ENCODE measurements around the gene ALG14.

ALG14 gene

DNA sequence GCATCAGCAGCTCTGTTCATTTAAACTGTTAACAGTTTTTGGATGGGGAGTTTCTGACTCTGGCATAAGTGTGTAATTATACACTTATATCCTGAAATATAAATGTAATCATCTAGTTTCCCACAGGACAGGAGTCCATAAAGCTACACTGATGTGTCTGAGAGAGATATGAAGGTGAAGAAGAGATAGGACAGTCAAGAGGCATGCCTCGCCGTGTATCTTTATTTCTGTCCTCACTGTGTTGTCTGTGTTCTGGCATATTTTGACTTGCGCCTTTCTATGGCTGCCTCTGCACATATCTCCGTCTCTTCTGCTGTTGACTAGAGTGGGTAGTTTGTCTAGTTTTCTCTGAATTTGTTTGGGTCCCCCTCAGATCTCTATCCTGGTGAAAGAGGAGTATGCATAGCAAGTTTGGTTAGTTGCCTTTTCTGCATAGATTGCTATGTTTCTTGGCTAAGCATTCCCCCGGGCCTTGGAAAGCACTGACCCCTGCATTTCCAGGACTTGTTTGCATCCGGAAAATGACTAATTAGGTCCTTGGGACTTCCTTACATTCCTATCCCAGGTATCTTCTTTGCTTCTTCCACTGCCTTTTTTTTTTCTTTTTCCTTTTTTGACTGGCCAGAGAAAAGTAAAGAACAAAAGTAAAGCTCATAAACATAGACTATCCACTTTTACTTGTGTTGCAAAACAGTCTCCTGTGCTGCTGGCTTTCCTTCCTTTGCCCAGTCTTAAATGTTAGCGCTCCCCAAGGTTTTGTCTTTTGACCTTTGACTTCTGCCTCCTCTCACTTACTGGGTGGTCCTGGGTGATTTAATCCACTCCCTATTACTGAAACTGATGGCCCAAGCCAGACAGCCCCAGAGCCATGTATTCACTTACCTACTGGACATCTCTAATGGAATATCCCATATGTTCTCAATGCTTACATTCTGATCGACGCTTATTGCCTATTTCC lies 118.2 kb downstream of the ALG14 start:
- H3K9me2 ChIP-seq (ENCODE audit: low read depth, low read length), result no peaks in the 10 kb centered on the region
- no peak overlapping the region for H3K4me3 ChIP-seq (ENCODE audit: low read depth, low read length, poor library complexity, severe bottlenecking)
- H3K9ac ChIP-seq (ENCODE audit: low read length), result no peak overlapping the region
- H3K4me2 ChIP-seq (ENCODE audit: low read length), result no peak overlapping the region
- H3K9me3 ChIP-seq (ENCODE audit: low read length), result no peaks in the 10 kb centered on the region
- H3K79me2 ChIP-seq (ENCODE audit: insufficient read depth, low read length), result no peaks in the 10 kb centered on the region
- no peak overlapping the region for H2AFZ ChIP-seq (ENCODE audit: low read length)
- H3F3A ChIP-seq (ENCODE audit: insufficient read depth, low read length), result no peaks in the 10 kb centered on the region
- no peaks in the 10 kb centered on the region for H3K4me1 ChIP-seq (ENCODE audit: insufficient read depth, low read length, severe bottlenecking)
- no peak overlapping the region for H3K27ac ChIP-seq (ENCODE audit: low read depth, low read length, poor library complexity, severe bottlenecking)
- no peaks in the 10 kb centered on the region for H3K27me3 ChIP-seq (ENCODE audit: insufficient read depth, low read length)
- no peaks in the 10 kb centered on the region for H3K36me3 ChIP-seq (ENCODE audit: insufficient read depth, low read length)
- TF ChIP-seq, protein P1, sequence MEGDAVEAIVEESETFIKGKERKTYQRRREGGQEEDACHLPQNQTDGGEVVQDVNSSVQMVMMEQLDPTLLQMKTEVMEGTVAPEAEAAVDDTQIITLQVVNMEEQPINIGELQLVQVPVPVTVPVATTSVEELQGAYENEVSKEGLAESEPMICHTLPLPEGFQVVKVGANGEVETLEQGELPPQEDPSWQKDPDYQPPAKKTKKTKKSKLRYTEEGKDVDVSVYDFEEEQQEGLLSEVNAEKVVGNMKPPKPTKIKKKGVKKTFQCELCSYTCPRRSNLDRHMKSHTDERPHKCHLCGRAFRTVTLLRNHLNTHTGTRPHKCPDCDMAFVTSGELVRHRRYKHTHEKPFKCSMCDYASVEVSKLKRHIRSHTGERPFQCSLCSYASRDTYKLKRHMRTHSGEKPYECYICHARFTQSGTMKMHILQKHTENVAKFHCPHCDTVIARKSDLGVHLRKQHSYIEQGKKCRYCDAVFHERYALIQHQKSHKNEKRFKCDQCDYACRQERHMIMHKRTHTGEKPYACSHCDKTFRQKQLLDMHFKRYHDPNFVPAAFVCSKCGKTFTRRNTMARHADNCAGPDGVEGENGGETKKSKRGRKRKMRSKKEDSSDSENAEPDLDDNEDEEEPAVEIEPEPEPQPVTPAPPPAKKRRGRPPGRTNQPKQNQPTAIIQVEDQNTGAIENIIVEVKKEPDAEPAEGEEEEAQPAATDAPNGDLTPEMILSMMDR (IDR thresholded peaks at IDR 0.05; ENCODE audit: low read length), result no peak
- no peak for TF ChIP-seq EZH2 (IDR thresholded peaks at IDR 0.05; ENCODE audit: borderline replicate concordance, low read length)
- H4K20me1 ChIP-seq (ENCODE audit: insufficient read depth, low read length), result no peaks in the 10 kb centered on the region

DNA sequence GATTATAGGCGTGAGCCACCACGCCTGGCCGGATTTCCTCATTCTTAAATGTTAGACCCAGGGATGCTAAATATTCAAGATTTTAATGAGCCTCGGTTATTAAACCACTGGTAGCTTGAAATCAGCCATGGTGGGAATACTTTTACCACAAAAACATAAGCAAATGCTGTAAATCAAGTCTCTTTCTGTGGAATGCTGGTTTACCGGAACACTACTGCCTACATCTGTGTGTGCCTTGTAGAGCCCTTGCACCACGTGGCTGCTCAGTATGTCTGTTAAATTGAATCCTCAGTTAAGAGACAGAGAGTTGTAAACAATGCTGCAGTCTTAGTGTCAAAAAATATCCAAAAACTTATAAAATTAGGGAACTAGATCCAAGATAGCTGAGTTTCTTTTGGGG lies 119.0 kb downstream of the ALG14 start:
- no peaks in the 10 kb centered on the region for H3K9me3 ChIP-seq (ENCODE audit: low read length)
- H3K4me3 ChIP-seq (ENCODE audit: low read depth, low read length, poor library complexity, severe bottlenecking), result no peak overlapping the region
- H3K9ac ChIP-seq (ENCODE audit: low read length), result no peak overlapping the region
- H3K4me1 ChIP-seq (ENCODE audit: insufficient read depth, low read length, severe bottlenecking), result no peaks in the 10 kb centered on the region
- H3K36me3 ChIP-seq (ENCODE audit: insufficient read depth, low read length), result no peaks in the 10 kb centered on the region
- no peaks in the 10 kb centered on the region for H3K9me2 ChIP-seq (ENCODE audit: low read depth, low read length)
- no peaks in the 10 kb centered on the region for H3K79me2 ChIP-seq (ENCODE audit: insufficient read depth, low read length)
- H3K27me3 ChIP-seq (ENCODE audit: insufficient read depth, low read length), result no peaks in the 10 kb centered on the region
- no peaks in the 10 kb centered on the region for H4K20me1 ChIP-seq (ENCODE audit: insufficient read depth, low read length)
- H3K27ac ChIP-seq (ENCODE audit: low read depth, low read length, poor library complexity, severe bottlenecking), result no peak overlapping the region
- TF ChIP-seq EZH2 (IDR thresholded peaks at IDR 0.05; ENCODE audit: borderline replicate concordance, low read length), result no peak
- TF ChIP-seq, protein P1 (IDR thresholded peaks at IDR 0.05; ENCODE audit: low read length), result no peak
- H2AFZ ChIP-seq (ENCODE audit: low read length), result no peak overlapping the region
- H3F3A ChIP-seq (ENCODE audit: insufficient read depth, low read length), result no peaks in the 10 kb centered on the region
- H3K4me2 ChIP-seq (ENCODE audit: low read length), result no peak overlapping the region

DNA sequence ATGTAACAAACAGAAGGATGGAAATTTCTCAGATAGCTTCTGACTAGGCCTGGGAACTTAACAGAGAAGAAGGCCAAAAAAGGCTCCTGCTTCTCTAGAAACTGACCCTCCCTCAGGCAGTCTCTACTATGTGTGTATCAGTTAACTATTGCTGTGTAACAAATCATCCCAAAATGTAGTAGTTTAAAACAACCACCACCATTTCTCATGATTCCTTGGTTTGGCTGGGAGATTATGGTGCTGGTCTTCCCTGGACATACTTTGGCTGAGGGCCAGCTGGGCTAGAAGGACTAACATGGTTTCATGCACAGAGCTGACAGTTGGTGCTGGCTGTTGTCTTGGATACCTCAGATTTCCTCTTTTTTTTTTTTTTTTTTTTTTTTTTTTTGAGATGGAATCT lies 119.6 kb downstream of the ALG14 start:
- Histone ChIP-seq H3K27me3 (ENCODE audit: insufficient read depth, low read length) (no peaks in the 10 kb centered on the region), H3K36me3 (ENCODE audit: insufficient read depth, low read length) (no peaks in the 10 kb centered on the region), H3K9me2 (ENCODE audit: low read depth, low read length) (no peaks in the 10 kb centered on the region), H3K9ac (ENCODE audit: low read length) (no peak overlapping the region), H3K79me2 (ENCODE audit: insufficient read depth, low read length) (no peaks in the 10 kb centered on the region), H3K27ac (ENCODE audit: low read depth, low read length, poor library complexity, severe bottlenecking) (no peak overlapping the region), H4K20me1 (ENCODE audit: insufficient read depth, low read length) (no peaks in the 10 kb centered on the region), H3K4me3 (ENCODE audit: low read depth, low read length, poor library complexity, severe bottlenecking) (no peak overlapping the region), H2AFZ (ENCODE audit: low read length) (no peak overlapping the region), H3K4me2 (ENCODE audit: low read length) (no peak overlapping the region), H3K9me3 (ENCODE audit: low read length) (no peaks in the 10 kb centered on the region), H3F3A (ENCODE audit: insufficient read depth, low read length) (no peaks in the 10 kb centered on the region), H3K4me1 (ENCODE audit: insufficient read depth, low read length, severe bottlenecking) (no peaks in the 10 kb centered on the region)
- no peak for TF ChIP-seq EZH2 (IDR thresholded peaks at IDR 0.05; ENCODE audit: borderline replicate concordance, low read length)
- TF ChIP-seq, protein P1 (IDR thresholded peaks at IDR 0.05; ENCODE audit: low read length), result no peak

All from OCI-LY1 (cell line).